HEK293T (cell line): ENCODE measurements around the gene ZNF501.

Experiments used
- CTCF ChIA-PET: fragments of 350-600 bp; formaldehyde crosslinking; extraction: SDS; loops from one replicate; lab custom pipeline; 2021; ENCODE audit warnings: antibody characterized with exemption, inconsistent platforms; lab: Yijun Ruan, JAX
- POLR2A ChIA-PET: fragments of 350-600 bp; formaldehyde crosslinking; extraction: SDS; loops from one replicate; lab custom pipeline; 2020; ENCODE audit warnings: antibody characterized with exemption, inconsistent platforms; lab: Yijun Ruan, JAX
- DNase-seq: peaks from one replicate; pipeline ENCODE4 v3.0.0; 2012; ENCODE audit warnings: mixed read lengths; ENCODE audit errors: extremely low spot score
- ARNT ChIP-seq: fragments of 450-650 bp; IDR thresholded peaks from 2 replicates; pipeline ENCODE4 v1.6.1; 2017; ENCODE audit warnings: mild to moderate bottlenecking
- BHLHE40 ChIP-seq: fragments of 450-650 bp; IDR thresholded peaks from 2 replicates; pipeline ENCODE4 v1.6.1; 2016; ENCODE audit warnings: mild to moderate bottlenecking, moderate library complexity, borderline replicate concordance
- CTBP1 ChIP-seq: fragments of 450-650 bp; IDR thresholded peaks from 2 replicates; pipeline ENCODE4 v1.6.1; 2016; ENCODE audit warnings: borderline replicate concordance
- ELF4 ChIP-seq: fragments of 450-650 bp; IDR thresholded peaks from 2 replicates; pipeline ENCODE4 v1.6.1; 2017; ENCODE audit warnings: antibody characterized with exemption
- FOXA1 ChIP-seq: fragments of 450-650 bp; IDR thresholded peaks from 2 replicates; pipeline ENCODE4 v1.6.1; 2016; ENCODE audit warnings: mild to moderate bottlenecking
- FOXK2 ChIP-seq: fragments of 450-650 bp; IDR thresholded peaks from 2 replicates; pipeline ENCODE4 v1.6.1; 2016; ENCODE audit warnings: mild to moderate bottlenecking
- FOXM1 ChIP-seq: fragments of 450-650 bp; IDR thresholded peaks from 2 replicates; pipeline ENCODE4 v1.6.1; 2017; ENCODE audit warnings: mild to moderate bottlenecking, borderline replicate concordance
- HDGF ChIP-seq: fragments of 450-650 bp; IDR thresholded peaks from 2 replicates; pipeline ENCODE4 v1.6.1; 2017; ENCODE audit warnings: antibody characterized with exemption, borderline replicate concordance
- L3MBTL2 ChIP-seq: fragments of 450-650 bp; conservative IDR thresholded peaks from 2 replicates; pipeline ENCODE4 v1.6.1; 2016; ENCODE audit warnings: mild to moderate bottlenecking
- LEF1 ChIP-seq: fragments of 450-650 bp; IDR thresholded peaks from 2 replicates; pipeline ENCODE4 v1.6.1; 2017; ENCODE audit warnings: mild to moderate bottlenecking, borderline replicate concordance
- NFRKB ChIP-seq: fragments of 450-650 bp; IDR thresholded peaks from 2 replicates; pipeline ENCODE4 v1.6.1; 2016; ENCODE audit warnings: mild to moderate bottlenecking, moderate library complexity
- PKNOX1 ChIP-seq: fragments of 450-650 bp; IDR thresholded peaks from 2 replicates; pipeline ENCODE4 v1.6.1; 2016
- SP1 ChIP-seq: fragments of 450-650 bp; IDR thresholded peaks from 2 replicates; pipeline ENCODE4 v1.6.1; 2017
- SUZ12 ChIP-seq: fragments of 450-650 bp; IDR thresholded peaks from 2 replicates; pipeline ENCODE4 v1.6.1; 2016; ENCODE audit warnings: mild to moderate bottlenecking
- TARDBP ChIP-seq: fragments of 450-650 bp; IDR thresholded peaks from 2 replicates; pipeline ENCODE4 v1.6.1; 2016
- ZNF384 ChIP-seq: fragments of 450-650 bp; IDR thresholded peaks from 2 replicates; pipeline ENCODE4 v1.6.1; 2016

Gene ZNF501

DNA sequence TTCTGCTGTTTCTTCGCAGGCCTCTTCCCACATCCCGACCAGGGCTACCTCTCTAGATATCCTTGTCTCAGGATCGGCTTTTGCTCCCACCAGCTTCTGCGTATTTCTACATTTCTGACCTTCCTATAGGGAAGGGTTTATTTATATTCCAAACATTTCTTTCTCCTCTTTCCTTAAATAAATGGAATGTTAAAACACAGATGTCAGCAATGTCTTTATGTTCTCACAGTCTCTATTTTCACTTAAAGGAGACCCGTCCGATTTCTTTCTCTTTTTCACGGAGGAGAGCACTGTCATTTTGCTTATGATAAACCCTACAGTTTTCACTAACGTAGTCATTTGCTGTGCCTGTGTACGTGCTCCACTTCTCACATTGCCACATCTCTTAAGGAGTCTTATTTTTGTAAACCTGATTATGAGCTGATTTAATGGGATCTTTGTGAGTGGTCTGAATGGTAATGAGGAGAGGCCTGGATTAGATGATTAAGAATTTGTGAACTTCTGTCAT lies 32.8 kb downstream of the ZNF501 start:
- POLR2A ChIA-PET = interaction anchor here (0.9 to 2.3 kb wide), 14 partner anchors 10 to 424 kb away, joined by 3 to 21 read pairs (median 6); partner anchors contain the start of genes TCAIM, ZNF197, ZNF35 and ZNF501
- TF ChIP-seq SUZ12 = no peak
- no peak for TF ChIP-seq NFRKB
- TF ChIP-seq PKNOX1 = no peak
- TF ChIP-seq BHLHE40 = no peak
- no peak for TF ChIP-seq CTBP1
- no peak for TF ChIP-seq FOXA1
- TF ChIP-seq SP1 = no peak
- TF ChIP-seq FOXK2 = no peak
- TF ChIP-seq ELF4 = no peak
- no peak for TF ChIP-seq FOXM1
- TF ChIP-seq L3MBTL2 = no peak
- no peak for TF ChIP-seq TARDBP
- TF ChIP-seq ZNF384 = no peak
- no peak for TF ChIP-seq LEF1
- no peak for TF ChIP-seq HDGF
- TF ChIP-seq ARNT = no peak
- DNase-seq = peak; percentile 12
- CTCF ChIA-PET = no interaction called here

DNA sequence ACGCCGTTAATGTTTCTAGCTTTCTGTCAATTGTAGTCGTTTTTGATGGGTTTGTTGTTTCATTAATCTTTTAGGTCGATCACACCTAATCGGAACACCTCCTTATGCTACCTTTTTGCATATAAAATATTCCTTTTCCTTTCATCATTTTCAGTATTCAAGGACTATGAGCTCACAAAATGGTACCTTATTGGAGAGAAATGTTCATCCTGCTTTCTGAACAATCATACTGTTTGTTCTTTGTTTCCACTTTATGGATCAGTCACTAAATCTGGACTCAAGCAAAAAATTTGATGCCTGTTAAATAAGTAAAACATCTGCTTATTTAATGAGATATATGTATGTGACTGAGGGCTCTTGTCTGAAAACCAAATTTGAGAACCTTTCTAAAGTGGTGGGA lies 33.3 kb downstream of the ZNF501 start:
- no peak for DNase-seq
- TF ChIP-seq FOXM1 (no peak), SP1 (no peak), L3MBTL2 (no peak), NFRKB (no peak), CTBP1 (no peak), PKNOX1 (no peak)
- CTCF ChIA-PET = no interaction called here
- POLR2A ChIA-PET = interaction anchor here (1.2 to 2.3 kb wide), 5 partner anchors 9 to 252 kb away, joined by 5 to 21 read pairs (median 6); partner anchors contain the start of genes ZNF197 and ZNF501

- CTCF ChIA-PET = no interaction called here
- POLR2A ChIA-PET = no interaction called here
- no peak for TF ChIP-seq SUZ12
- no peak for TF ChIP-seq L3MBTL2
- TF ChIP-seq FOXM1 = no peak
- no peak for TF ChIP-seq ELF4
- no peak for TF ChIP-seq ZNF384
- no peak for TF ChIP-seq NFRKB
- no peak for TF ChIP-seq TARDBP
- no peak for TF ChIP-seq ARNT
- no peak for TF ChIP-seq PKNOX1
- no peak for TF ChIP-seq CTBP1
- no peak for TF ChIP-seq HDGF
- DNase-seq = no peak
Measured at GRCh38 chr3:44764248-44764647, 34.8 kb downstream of the ZNF501 start.

GRCh38 chr3:44771424-44772098 lies 42.1 kb downstream of the ZNF501 start:
- no peak for DNase-seq
- ChIA-PET CTCF (no interaction called here), POLR2A (interaction anchor here (1.1 kb wide), 1 partner anchor 10 kb away, joined by 5 read pairs; the partner anchor contains the start of genes KIAA1143 and KIF15)
- TF ChIP-seq TARDBP (no peak), FOXK2 (no peak), FOXM1 (no peak), ELF4 (no peak), SUZ12 (no peak), LEF1 (no peak), FOXA1 (no peak), ZNF384 (no peak), CTBP1 (no peak), SP1 (no peak), ARNT (no peak), PKNOX1 (no peak), HDGF (no peak)

- TF ChIP-seq TARDBP (no peak), FOXA1 (no peak), PKNOX1 (no peak), FOXM1 (no peak), NFRKB (no peak), ELF4 (no peak), FOXK2 (no peak), L3MBTL2 (no peak), LEF1 (no peak), BHLHE40 (no peak), ARNT (no peak), ZNF384 (no peak), HDGF (no peak), SP1 (no peak), CTBP1 (no peak), SUZ12 (no peak)
- CTCF ChIA-PET = no interaction called here
- DNase-seq = no peak
- POLR2A ChIA-PET = interaction anchor here (1.1 kb wide), 1 partner anchor 10 kb away, joined by 5 read pairs; the partner anchor contains the start of genes KIAA1143 and KIF15
Measured at GRCh38 chr3:44772099-44772442, 42.6 kb downstream of the ZNF501 start.
